EL (cell line): ENCODE data around the gene PPA1.
A peak's percentile ranks its signal among the peaks of the same experiment; 100 is the strongest.
"Not testable (repeated sequence)": the region's sequence is repeated elsewhere in the genome, so short reads cannot be mapped to it uniquely, and the experiment has no call there.

ENCODE experiments used
- DNase-seq: peaks from one replicate; pipeline ENCODE4 v3.0.0-alpha.2; 2016

PPA1 gene

DNA sequence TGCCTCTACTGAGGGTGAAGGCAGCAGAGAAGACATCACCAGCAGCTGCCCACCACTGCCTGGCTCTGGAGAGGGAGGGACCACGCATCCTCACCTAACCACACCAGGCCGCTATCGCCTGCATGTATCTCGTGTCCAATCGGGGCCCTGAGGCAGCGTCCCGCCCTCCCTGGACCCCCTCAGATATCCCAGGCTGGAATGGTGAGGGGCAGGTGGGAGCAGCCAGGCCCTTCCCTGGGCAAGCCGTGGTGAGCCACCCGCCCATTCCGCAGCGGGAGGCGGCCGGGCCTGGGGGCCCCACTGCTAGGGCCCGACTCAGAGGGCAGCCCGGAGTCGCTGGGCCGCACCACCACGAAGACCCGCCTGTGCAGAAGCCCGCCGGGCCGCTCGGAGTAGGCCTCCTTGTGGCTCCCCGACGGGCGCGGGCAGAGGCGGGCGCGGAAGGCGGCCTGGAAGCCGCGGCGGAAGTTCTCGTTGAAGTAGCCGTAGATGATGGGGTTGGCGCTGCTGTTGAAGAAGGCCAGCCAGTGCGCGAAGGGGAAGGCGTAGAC lies 21.6 kb upstream of the PPA1 start:
- no peak for DNase-seq

DNA sequence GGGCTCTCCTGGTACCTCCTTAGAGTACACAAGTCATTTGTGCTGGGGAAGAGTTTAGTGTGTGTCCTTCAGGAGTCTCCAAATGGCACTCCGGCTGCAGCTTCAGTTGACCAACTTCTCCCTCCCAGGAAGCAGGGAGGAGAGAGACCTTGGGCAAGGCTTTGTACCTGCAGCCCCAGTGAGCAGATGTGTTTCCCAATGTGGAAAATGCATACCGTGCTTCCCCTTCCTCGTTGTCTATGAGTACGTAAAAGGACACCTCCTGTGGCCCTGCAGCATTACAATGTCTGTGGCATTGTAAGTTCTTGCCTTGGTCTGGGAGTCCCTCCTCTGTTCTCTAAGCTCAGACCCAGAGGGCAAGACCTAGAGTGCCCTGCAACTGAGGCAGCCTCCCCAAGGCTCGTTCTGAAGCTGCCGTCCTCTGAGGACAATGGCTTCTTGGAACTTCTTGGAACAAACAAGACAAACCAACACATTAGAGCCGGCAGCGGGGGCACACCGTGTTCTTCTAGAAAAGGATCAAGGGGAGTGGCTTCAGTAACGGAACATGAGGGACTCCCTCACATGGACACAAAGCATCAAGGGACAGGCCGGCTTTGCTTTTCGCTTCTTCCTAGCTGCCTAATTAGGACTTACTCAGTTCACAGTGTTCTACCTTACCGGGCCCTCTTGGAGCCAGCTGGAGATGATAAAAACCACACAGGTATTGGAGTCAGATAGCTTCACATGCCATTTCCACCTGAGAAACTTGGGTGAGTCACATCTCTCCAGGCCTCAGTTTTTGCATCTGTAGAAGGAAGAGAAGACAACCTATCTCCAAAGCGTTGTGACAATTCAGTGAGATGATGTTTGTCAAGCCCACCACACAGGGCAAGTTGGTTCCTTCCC lies 20.9 kb upstream of the PPA1 start:
- DNase-seq = no peak

DNA sequence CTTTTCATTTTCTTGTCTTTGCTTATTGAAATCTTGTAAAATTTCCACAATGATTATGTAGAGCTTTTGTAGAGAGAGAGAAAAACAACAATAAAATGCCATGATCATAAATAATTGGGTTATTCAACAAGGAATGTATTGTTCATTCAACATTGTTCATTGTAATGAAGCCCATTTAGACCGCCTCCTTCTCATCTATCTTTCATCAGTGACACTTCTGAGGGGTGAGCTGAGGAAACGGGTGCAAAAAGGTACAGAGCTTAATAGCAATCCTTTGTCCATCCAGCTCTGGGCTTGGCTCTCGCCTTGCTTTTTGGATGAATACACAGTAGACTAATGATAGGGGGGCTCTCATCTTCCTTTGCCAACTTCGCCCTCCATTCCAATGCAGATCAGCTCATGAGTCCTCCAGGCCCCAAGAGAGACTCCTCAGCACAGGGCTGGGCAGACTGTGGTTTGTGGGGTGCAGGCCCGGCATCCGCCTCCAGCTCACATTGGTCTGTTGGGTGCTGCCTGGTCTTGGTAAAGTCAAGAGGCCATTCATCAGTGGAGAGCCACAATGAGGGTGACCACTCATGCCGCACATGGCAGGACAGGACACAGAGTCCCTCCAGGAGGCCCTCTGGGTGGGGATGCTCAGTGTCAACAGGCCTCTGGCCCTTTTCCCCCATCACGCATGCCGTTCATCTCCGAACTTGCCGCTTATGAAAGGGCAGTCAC lies 17.9 kb upstream of the PPA1 start:
- no peak for DNase-seq

DNA sequence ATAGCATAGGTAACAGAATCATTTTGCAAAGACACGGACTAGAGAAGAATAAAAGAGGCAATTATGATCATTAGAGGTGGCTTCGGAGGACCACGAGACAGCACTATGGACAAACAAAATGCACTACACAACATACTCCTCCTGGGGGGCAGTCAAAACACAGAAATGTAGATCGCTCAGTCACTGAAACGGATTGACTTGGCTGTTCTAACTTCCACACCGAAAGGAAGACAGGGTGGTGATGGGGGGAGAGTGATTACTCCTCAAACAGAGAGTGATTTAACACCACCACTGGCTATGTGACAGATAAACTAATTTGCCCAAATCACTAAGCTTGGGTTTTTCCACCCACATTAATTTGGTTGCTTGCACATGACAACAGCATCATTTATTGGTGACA lies 14.1 kb upstream of the PPA1 start:
- DNase-seq = no peak

DNA sequence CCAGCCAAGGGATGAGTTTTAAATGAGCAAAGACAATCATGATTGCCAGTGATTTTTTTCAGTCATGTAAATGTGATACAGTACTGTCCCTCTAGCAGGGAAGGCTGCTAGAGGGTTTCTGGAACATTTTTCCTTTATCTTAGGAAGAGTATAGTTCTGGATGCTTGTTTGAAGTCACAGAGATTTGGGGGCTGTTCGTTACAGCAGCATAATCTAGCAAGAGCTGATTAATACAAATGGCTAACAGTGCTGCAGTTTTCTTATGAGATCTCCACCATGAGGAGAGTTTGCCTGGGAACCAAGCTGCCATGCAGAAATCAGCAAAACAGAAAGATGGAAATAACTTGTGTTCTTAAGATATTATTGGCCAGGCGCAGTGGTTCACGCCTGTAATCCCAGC lies 7.9 kb upstream of the PPA1 start:
- DNase-seq = no peak

DNA sequence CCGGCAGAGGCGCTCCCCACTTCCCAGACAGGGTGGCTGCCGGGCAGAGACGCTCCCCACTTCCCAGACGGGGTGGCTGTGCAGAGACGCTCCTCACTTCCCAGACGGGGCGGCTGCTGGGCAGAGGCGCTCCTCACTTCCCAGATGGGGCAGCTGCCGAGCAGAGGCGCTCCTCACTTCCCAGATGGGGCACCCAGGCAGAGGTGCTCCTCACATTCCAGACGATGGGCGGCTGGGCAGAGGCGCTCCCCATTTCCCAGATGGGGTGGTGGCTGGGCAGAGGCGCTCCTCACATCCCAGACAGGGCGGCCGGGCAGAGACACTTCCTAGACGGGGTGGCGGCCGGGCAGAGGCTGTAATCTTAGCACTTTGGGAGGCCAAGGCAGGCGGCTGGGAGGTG lies 6.8 kb upstream of the PPA1 start:
- not testable (repeated sequence) for DNase-seq

DNA sequence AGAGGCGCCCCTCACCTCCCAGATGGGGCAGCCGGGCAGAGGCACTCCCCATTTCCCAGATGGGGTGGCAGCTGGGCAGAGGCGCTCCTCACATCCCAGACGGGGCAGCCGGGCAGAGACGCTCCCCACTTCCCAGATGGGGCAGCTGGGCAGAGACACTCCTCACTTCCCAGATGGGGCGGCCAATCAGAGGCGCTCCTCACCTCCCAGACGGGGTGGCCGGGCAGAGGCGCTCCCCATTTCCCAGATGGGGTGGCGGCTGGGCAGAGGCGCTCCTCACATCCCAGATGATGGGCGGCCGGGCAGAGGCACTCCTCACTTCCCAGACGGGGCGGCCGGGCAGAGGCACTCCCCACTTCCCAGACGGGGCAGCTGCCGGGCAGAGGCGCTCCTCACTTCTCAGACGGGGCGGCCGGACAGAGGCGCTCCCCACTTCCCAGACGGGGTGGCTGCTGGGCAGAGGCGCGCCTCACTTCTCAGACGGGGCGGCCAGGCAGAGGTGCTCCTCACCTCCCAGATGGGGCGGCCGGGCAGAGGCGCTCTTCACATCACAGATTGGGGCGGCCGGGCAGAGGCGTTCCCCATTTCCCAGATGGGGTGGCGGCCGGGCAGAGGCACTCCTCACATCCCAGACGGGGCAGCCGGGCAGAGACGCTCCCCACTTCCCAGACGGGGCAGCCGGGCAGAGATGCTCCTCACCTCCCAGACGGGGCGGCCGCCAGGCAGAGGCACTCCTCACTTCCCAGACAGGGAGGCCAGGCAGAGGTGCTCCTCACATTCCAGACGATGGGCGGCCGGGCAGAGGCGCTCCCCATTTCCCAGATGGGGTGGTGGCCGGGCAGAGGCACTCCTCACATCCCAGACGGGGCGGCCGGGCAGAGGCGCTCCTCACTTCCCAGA lies 6.1 kb upstream of the PPA1 start:
- DNase-seq = not testable (repeated sequence)

DNA sequence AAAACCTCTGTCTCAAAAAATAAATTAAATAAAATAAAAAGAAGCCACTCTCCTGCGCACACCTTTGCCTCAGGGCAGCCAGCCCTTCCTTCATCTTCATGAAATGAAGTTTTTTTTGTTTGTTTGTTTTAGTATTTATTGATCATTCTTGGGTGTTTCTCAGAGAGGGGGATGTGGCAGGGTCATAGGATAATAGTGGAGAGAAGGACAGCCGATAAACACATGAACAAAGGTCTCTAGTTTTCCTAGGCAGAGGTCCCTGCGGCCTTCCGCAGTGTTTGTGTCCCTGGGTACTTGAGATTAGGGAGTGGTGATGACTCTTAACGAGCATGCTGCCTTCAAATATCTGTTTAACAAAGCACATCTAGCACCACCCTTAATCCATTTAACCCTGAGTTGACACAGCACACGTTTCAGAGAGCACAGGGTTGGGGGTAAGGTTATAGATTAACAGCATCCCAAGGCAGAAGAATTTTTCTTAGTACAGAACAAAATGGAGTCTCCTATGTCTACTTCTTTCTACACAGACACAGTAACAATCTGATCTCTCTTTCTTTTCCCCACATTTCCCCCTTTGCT lies 4.8 kb upstream of the PPA1 start:
- not testable (repeated sequence) for DNase-seq

DNA sequence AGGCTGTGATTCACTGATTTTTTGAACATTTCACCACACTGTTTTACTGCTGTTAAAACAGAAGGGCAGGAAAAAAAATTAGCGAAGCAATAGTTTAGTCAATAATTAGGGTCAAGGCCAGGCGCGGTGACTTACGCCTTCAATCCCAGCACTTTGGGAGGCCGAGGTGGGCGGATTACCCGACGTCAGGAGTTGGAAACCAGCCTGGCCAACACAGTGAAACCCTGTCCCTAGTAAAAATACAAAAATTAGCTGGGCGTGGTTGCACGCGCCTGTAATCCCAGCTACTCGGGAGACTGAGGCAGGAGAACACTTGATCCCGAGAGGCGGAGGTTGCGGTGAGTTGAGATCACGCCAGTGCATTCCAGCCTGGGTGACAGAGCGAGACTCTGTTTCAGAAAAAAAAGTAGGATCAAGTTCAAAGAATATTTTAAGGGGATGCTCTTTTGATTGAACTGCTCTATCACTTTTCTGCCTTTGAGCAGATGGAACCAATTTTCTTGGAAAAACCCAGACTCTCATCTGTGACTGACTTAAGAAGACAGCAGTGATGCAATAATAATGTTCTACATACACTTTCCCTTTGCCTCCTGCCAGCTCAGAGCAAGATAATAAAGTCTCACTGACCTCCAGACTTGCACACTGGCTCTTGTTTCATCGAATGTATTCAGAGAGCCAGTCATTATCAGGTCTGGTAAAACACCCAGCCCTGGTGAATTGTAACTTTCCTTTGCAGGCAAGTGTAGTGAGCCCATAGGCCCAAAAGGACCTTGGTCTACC lies 1.6 kb upstream of the PPA1 start:
- peak; percentile 47 for DNase-seq

DNA sequence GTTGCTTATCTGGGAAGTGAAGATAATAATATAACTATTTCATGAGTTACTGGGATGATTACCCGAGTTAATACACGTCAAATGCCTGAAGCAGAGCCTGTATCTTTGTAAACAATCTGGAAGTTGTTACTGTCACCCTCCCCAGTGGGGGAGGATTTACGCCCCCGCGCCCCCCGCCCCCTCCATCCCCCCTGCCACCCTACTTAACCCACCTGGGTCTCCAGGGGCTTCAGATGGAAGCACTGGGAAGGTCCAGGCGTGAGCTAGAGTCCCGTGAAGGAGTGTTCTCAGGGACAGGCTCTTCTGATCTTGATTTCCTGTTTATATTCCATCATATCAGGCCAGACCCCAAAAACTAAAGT lies 691 bp upstream of the PPA1 start:
- no peak for DNase-seq

DNA sequence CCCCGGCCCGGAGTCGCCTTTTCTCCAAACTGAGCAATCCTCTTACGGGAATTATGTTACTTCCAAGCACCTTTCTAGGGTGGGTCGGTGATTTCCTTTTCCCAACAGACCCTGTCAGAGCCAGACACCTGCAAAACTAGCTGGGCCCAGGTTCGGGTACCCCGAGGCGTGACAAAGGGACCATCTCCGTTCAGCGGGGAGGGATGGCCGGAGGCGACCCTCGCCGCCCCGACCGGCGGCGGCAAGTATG lies 445 bp downstream of the PPA1 start:
- no peak for DNase-seq

DNA sequence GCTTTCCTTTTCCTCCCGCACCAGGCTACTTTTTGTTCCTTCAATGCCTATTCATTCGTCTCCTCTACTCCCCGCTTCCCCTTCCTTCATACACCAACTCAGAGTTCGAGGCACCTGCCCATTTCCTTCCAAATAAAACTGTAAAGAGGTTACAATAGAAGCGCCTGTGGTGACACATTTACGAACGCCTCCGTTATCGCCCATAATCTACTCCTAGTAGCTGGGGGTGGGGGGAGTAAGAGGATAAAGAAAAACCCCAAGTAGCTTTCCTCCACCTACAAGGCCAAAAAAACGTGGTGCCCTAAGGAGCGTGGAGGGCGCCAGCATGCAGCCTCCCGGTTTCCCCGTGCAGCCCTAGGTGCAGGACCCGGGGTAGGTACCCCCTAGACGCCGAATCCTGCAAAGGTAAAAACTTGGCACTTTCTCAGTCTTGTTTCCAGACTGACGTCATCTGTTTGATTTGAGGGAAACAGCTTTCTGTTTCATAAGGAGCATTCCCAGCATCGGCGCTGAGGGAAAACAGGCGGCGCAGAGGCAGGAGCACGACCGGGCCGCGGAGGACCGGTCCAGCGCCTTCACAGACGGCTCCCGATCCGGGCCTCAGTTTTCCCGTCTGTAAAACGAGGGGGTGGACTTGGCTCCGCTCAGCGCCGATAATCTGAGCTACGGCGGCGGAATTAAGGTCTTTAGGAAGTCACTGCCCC lies 922 bp downstream of the PPA1 start:
- peak; percentile 68 for DNase-seq

DNA sequence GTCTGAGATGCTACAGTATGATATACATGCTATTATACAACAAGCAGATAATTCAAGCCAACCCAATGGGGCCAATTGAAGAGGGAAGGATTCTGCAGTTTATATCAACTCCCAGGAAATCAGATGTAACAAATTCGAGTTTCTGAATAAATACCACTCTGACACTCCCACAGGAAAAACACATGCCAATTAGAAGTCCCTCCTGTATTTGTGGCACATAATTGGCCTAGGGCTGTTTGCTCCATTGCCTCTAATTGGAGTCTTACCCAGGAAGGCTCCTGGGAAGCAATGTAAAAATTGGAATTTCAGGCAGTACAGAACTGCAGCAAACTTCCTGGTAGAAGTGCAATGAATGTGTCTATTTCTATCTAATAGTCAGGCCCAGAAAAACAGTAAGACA lies 4.7 kb downstream of the PPA1 start:
- DNase-seq = no peak

DNA sequence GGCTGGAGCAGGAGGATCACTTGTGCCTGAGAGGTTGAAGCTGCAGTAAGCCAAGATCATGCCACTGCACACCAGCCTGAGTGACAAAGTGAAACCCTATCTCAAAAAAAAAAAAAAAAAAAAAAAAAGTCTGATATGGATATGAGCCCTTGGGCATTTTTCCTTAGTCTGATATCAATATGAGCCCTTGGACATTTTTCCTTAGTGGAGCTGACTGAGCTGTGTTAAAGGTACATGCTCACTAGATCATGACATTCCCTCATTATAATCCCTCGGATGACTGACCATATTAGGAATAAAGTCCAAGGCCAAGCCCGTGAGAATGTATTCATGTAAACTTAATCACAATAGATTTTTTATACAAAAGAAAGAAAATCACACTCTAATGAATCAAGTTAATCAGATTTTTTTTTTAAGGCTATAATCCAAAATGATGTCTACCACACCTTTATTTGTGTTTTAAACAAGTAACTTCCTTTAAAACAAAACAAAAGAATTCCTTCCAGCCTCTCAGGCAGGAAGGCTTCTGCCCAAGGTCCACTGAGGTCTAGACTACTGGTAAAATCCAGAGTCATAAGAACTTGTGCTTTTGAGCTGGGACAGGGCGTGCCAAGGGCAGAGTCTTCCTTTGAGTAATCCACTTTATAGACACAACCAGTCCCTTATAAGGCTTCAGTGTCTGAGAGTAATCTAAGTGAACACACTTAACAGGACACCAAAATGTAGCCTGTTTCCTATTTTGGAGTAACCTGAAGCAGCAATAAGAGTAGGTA lies 5.5 kb downstream of the PPA1 start:
- no peak for DNase-seq

DNA sequence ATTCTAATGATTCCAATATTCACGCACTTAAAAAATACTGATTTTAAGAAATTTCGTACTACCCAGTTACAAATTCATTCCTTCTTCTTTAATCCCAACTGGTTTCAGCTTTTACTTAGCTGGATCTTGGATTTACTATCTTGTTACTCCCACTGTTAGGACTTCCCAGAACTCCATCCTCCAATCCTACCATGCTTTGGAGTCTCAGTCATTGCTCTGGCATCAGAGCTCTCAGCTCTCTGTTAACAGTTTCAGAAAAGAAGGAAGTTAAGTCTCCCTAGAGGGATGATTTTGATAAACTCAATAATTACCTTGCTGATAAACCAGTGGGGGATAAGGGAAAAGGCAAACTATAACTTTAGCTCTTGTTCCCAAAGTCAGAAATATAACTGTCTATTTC lies 9.5 kb downstream of the PPA1 start:
- DNase-seq = no peak

DNA sequence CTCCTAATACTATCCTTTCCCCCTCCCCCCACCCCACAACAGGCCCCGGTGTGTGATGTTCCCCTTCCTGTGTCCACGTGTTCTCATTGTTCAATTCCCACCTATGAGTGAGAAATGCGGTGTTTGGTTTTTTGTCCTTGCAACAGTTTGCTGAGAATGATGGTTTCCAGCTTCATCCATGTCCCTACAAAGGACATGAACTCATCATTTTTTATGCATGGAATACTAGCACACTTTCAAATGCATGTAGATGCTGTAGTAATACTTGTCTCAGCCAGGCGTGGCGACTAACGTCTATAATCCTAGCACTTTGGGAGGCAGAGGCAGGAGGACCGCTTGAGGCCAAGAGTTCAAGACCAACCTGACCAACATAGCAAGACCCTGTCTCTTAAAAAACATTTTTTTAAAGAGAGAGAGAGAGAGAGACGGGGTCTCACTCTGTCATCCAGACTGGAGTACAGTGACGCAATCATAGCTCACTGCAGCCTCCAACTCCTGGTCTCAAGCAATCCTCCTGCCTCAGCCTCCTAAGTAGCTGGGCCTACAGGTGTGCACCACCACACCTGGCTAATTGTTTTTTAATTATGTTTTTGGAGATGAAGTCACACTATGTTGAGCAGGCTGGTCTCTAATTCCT lies 10.3 kb downstream of the PPA1 start:
- DNase-seq = not testable (repeated sequence)

DNA sequence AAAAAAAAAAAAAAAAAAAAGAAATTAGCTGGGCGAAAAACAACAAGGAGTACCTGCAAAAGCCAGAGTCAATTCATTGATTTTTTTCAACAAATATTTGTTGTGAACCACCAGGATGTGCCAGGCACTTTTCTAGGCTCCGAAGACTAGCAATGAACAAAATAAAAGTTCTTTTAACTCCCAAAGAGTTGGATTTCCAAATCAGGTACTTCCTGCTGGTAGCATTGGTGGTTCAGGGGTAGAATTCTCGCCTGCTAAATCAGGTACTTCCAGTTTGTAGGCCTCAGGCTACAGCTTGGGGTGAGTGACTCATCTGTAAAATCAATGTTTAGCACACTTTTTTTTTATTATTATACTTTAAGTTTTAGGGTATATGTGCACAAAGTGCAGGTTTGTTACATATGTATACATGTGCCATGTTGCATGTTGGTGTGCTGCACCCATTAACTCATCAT lies 10.9 kb downstream of the PPA1 start:
- peak; percentile 29 for DNase-seq

DNA sequence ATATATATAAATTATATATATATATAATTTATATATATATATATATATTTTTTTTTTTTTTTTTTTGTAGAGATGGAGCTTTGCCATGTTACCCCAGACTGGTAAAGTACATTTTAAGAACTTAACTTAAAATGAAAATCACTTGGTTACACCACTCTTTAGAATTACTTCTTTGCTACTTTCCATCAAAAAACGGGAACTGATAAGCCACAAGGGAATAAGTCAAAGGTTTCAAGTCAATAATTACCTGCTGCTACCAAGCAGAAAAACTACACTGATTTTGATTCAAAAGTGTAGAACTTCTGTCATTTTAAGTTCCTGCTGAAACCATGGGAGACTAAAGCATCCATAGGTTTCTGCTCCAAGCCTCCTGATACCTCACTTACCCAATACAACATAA lies 12.2 kb downstream of the PPA1 start:
- DNase-seq = no peak

DNA sequence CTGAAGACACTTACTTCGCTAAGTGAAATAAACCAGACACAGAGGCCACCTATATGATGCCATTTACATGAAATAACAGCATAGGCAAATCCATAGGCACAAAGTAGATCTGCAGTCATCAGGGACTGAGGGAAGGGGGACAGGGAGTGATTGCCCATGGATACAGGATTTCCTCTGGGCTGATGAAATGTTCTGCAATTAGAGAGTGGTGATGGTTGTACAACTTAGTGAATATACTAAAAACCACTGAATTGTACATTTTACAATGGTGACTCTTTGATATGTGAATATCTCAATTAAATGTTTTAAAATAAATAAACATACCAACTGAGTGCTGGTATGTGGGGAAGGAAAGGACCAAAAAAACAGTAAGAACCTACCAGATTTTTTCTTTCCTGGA lies 20.4 kb downstream of the PPA1 start:
- DNase-seq = no peak

DNA sequence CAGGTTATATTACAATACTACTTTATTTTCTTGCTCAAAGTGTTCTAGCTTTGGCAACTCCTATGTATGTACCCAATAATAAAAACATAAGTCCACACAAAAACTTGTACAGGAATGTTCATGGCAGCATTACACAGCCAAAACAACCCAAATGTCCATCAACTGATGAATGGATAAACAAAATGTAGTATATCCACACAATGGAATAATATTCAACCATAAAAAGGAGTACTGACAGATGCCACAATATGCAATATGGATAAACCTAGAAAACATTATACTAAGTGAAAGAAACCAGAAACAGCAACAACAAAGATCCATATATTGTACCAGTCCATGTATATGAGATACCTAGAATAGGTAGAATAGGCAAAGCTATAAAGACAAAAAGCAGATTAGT lies 21.0 kb downstream of the PPA1 start:
- DNase-seq = no peak
